Breast epithelium (tissue), 4 donors: Measurements from ENCODE around the gene ANKS1B. TPM values are rescaled to one million over a fixed set of nuclear protein-coding genes. Genes with fewer than 3 reads are reported as not detected.

Source experiments
- DNase-seq, 2 donors: peaks; one replicate each; pipeline ENCODE4 v3.0.0-alpha.2; 2019; ENCODE audit warnings: low spot score in 2 of 2
- H3K27ac ChIP-seq, 2 donors: fragments of 200-600 bp; sonication (generic) in 1 of 2; one replicate each; pipeline ENCODE4 v1.5.1; 2016 to 2019; ENCODE audit warnings: mild to moderate bottlenecking in 1 of 2
- H3K27me3 ChIP-seq, 2 donors: fragments of 200-600 bp; sonication (generic) in 1 of 2; one replicate each; pipeline versions ENCODE4 v1.5.1 to v1.6.0; 2017 to 2019; ENCODE audit warnings: control low read depth in 1 of 2, mild to moderate bottlenecking in 1 of 2
- H3K36me3 ChIP-seq: fragments of 200-600 bp; one replicate; pipeline ENCODE4 v1.5.1; 2019
- H3K4me1 ChIP-seq, 2 donors: fragments of 200-600 bp; sonication (generic); one replicate each; pipeline ENCODE4 v1.5.1; 2016 to 2019; ENCODE audit warnings: control low read depth in 1 of 2
- H3K4me3 ChIP-seq, 3 donors: fragments of 200-600 bp; sonication (generic); 1 replicate in 2 of 3; 2 replicates in 1 of 3; pipeline ENCODE4 v1.5.1; 2016 to 2019; ENCODE audit warnings: mild to moderate bottlenecking in 3 of 3, moderate library complexity in 2 of 3
- H3K9me3 ChIP-seq, 2 donors: fragments of 200-600 bp; sonication (generic) in 1 of 2; one replicate each; pipeline ENCODE4 v1.5.1; 2016 to 2019; ENCODE audit warnings: control low read depth in 1 of 2
- CTCF ChIP-seq, 3 donors: fragments of 450-650 bp; IDR thresholded peaks; one replicate each; pipeline ENCODE4 v1.5.1; 2016 to 2017; ENCODE audit warnings: antibody characterized with exemption in 3 of 3, mild to moderate bottlenecking in 3 of 3, moderate library complexity in 3 of 3
- POLR2A ChIP-seq: fragments of 450-650 bp; IDR thresholded peaks from one replicate; pipeline ENCODE4 v1.6.1; 2016; ENCODE audit warnings: antibody characterized with exemption, mild to moderate bottlenecking, moderate library complexity
- POLR2AphosphoS5 ChIP-seq, 3 donors: sonication (generic); formaldehyde crosslinking; IDR thresholded peaks; one replicate each; pipeline ENCODE4 v1.6.1; 2017; ENCODE audit warnings: antibody characterized with exemption in 3 of 3
- intact Hi-C: fragments of 100-400 bp; cut with DNase I; formaldehyde crosslinking; loops from one replicate; pipeline ENCODE4 v1.15.1; 2023; ENCODE audit warnings: low total_unique reads
- total RNA-seq, 3 donors: library from RNA; depleted of rRNA; stranded (reverse); fragments of >200 nt; gene quantifications; one replicate each; pipeline ENCODE4 v1.1.0, GENCODE V29; 2016

The ANKS1B gene
- total RNA-seq, 3 donors from 2014 or later = 16.6 to 115 (median 32.4) TPM

GRCh38 chr12:98724384-98725155, 1260.2 kb downstream of the ANKS1B start:
- H3K36me3 ChIP-seq = no peaks in the 10 kb centered on the region
- no peaks in the 10 kb centered on the region for H3K9me3 ChIP-seq
- H3K27ac ChIP-seq = no peak overlapping the region
- H3K4me3 ChIP-seq = no peak overlapping the region
- intact Hi-C loops = loop anchor here (5.0 kb wide), 1 partner anchor 302 kb away; no protein-coding TSS in a partner anchor
- DNase-seq = no peak
- no peak for TF ChIP-seq POLR2A
- no peak for TF ChIP-seq CTCF (IDR thresholded peaks at IDR 0.05)
- TF ChIP-seq POLR2AphosphoS5 (IDR thresholded peaks at IDR 0.05) = no peak
- H3K4me1 ChIP-seq = no peaks in the 10 kb centered on the region
- no peaks in the 10 kb centered on the region for H3K27me3 ChIP-seq

GRCh38 chr12:98721204-98721702, 1263.5 kb downstream of the ANKS1B start:
- intact Hi-C loops = no loop called here
- Histone ChIP-seq H3K4me1 (no peaks in the 10 kb centered on the region), H3K27ac (no peak overlapping the region), H3K27me3 (no peaks in the 10 kb centered on the region), H3K4me3 (no peak overlapping the region), H3K36me3 (no peaks in the 10 kb centered on the region), H3K9me3 (no peaks in the 10 kb centered on the region)
- DNase-seq = no peak
- TF ChIP-seq POLR2A (no peak), POLR2AphosphoS5 (IDR thresholded peaks at IDR 0.05) (no peak), CTCF (IDR thresholded peaks at IDR 0.05) (no peak)

GRCh38 chr12:98719515-98720504, 1264.9 kb downstream of the ANKS1B start:
- Histone ChIP-seq H3K27ac (no peak overlapping the region), H3K4me3 (no peak overlapping the region), H3K27me3 (no peaks in the 10 kb centered on the region), H3K9me3 (no peaks in the 10 kb centered on the region), H3K4me1 (no peaks in the 10 kb centered on the region), H3K36me3 (no peaks in the 10 kb centered on the region)
- intact Hi-C loops = no loop called here
- TF ChIP-seq POLR2AphosphoS5 (IDR thresholded peaks at IDR 0.05) (no peak), POLR2A (no peak), CTCF (IDR thresholded peaks at IDR 0.05) (no peak)
- no peak for DNase-seq

GRCh38 chr12:98714426-98714825, 1270.3 kb downstream of the ANKS1B start:
- Histone ChIP-seq H3K27me3 (no peaks in the 10 kb centered on the region), H3K36me3 (no peaks in the 10 kb centered on the region), H3K9me3 (no peaks in the 10 kb centered on the region), H3K4me3 (no peak overlapping the region), H3K4me1 (no peaks in the 10 kb centered on the region), H3K27ac (no peak overlapping the region)
- intact Hi-C loops = no loop called here
- DNase-seq = no peak
- TF ChIP-seq POLR2AphosphoS5 (IDR thresholded peaks at IDR 0.05) (no peak), POLR2A (no peak), CTCF (IDR thresholded peaks at IDR 0.05) (no peak)
